Endothelial cell of umbilical vein (primary cell): ENCODE data around the gene DGKG. TPM values are rescaled to one million over a fixed set of nuclear protein-coding genes. Genes with fewer than 3 reads are reported as not detected.

Experiments used
- BruUV-seq: library from RNA; stranded (reverse); fragments of 400-500 nt; replicated peaks from 2 replicates; lab custom pipeline; 2021; lab: Mats Ljungman, UMichigan
- CTCF ChIA-PET: fragments of 300-600, 350-600 bp; sonication (Branson Sonifier 250); formaldehyde crosslinking; loops from one replicate; lab custom pipeline; 2021; ENCODE audit warnings: antibody characterized with exemption, inconsistent platforms; lab: Charles Lee
- POLR2A ChIA-PET: fragments of 300-600, 350-600 bp; sonication (Branson Sonifier 250); formaldehyde crosslinking; loops from one replicate; lab custom pipeline; 2021; ENCODE audit warnings: antibody characterized with exemption, inconsistent platforms; lab: Charles Lee
- DNase-seq: peaks from one replicate; pipeline ENCODE4 v3.0.0-alpha.2; 2011; ENCODE audit warnings: low read depth, low spot score
- FAIRE-seq: peaks from 2 replicates; lab custom pipeline; 2011; peaks lifted over from hg19 to GRCh38; lab: Jason Lieb, UNC
- H2AFZ ChIP-seq: 2 replicates; pipeline ENCODE4 v1.6.0; 2012; ENCODE audit warnings: low read depth, low read length, control low read depth, inconsistent platforms
- H3K27ac ChIP-seq: 2 replicates; pipeline ENCODE4 v1.5.1; 2011; ENCODE audit warnings: low read depth, mild to moderate bottlenecking, control low read depth, low read length, moderate library complexity; ENCODE audit not compliant: insufficient read depth
- H3K27me3 ChIP-seq, 2 experiments: 2 replicates each; pipeline versions ENCODE4 v1.6.0 to v1.6.1; 2011; ENCODE audit warnings: low read length in 2 of 2, mixed read lengths in 1 of 2; ENCODE audit not compliant: control insufficient read depth in 2 of 2, insufficient read depth in 2 of 2
- H3K36me3 ChIP-seq, 2 experiments: 2 replicates in 1 of 2; 3 replicates in 1 of 2; pipeline ENCODE4 v1.5.1; 2011; ENCODE audit warnings: low read length in 2 of 2, mild to moderate bottlenecking in 1 of 2, moderate library complexity in 1 of 2; ENCODE audit not compliant: control insufficient read depth in 2 of 2, insufficient read depth in 2 of 2; ENCODE audit errors: extremely low read depth in 1 of 2
- H3K4me1 ChIP-seq: 3 replicates; pipeline ENCODE4 v1.5.1; 2011; ENCODE audit warnings: mild to moderate bottlenecking, low read length; ENCODE audit not compliant: control insufficient read depth, insufficient read depth; ENCODE audit errors: extremely low read depth
- H3K4me2 ChIP-seq: 2 replicates; pipeline ENCODE4 v1.6.1; 2011; ENCODE audit warnings: low read length, control low read depth, mixed read lengths; ENCODE audit not compliant: insufficient read depth
- H3K4me3 ChIP-seq, 3 experiments: fragments of 200-600 bp in 1 of 3; sonication (generic), shearing (Covaris generic) in 1 of 3; replicated peaks in 1 of 3; 2 replicates each; pipeline ENCODE4 v1.5.1; 2011 to 2016; ENCODE audit warnings: control low read depth in 3 of 3, low read length in 3 of 3, mild to moderate bottlenecking in 2 of 3, inconsistent platforms in 1 of 3, low read depth in 1 of 3, moderate library complexity in 1 of 3; ENCODE audit not compliant: insufficient read depth in 1 of 3
- H3K79me2 ChIP-seq: 2 replicates; pipeline ENCODE4 v1.6.0; 2012; ENCODE audit warnings: low read length, inconsistent platforms; ENCODE audit not compliant: control insufficient read depth, insufficient read depth
- H3K9ac ChIP-seq: replicated peaks from 2 replicates; pipeline ENCODE3; 2011; ENCODE audit warnings: low read length, control low read depth; ENCODE audit not compliant: insufficient read depth; ENCODE audit errors: extremely low read depth
- H3K9me1 ChIP-seq: replicated peaks from 3 replicates; pipeline ENCODE4 v1.6.0; 2011; ENCODE audit warnings: mild to moderate bottlenecking, low read length; ENCODE audit not compliant: control insufficient read depth, insufficient read depth; ENCODE audit errors: extremely low read depth
- H3K9me3 ChIP-seq: replicated peaks from 2 replicates; pipeline ENCODE4 v1.5.1; 2012; ENCODE audit warnings: low read length, inconsistent platforms; ENCODE audit not compliant: control insufficient read depth, insufficient read depth
- H4K20me1 ChIP-seq: replicated peaks from 2 replicates; pipeline ENCODE3; 2011; ENCODE audit warnings: mild to moderate bottlenecking, low read length; ENCODE audit not compliant: control insufficient read depth, insufficient read depth; ENCODE audit errors: extremely low read depth
- EZH2 ChIP-seq: IDR thresholded peaks from 2 replicates; pipeline ENCODE4 v1.6.1; 2012; ENCODE audit warnings: borderline replicate concordance, low read depth, mild to moderate bottlenecking, moderate library complexity, low read length, inconsistent platforms; ENCODE audit not compliant: severe bottlenecking
- FOS ChIP-seq: IDR thresholded peaks from 2 replicates; pipeline ENCODE4 v1.6.1; 2011; ENCODE audit warnings: mild to moderate bottlenecking, low read length, moderate library complexity, borderline replicate concordance; ENCODE audit not compliant: insufficient read depth
- GATA2 ChIP-seq: IDR thresholded peaks from 2 replicates; pipeline ENCODE4 v1.7.0; 2011; ENCODE audit warnings: low read depth, mild to moderate bottlenecking, moderate library complexity, mixed read lengths, low read length; ENCODE audit not compliant: insufficient read length, insufficient read depth
- JUN ChIP-seq: IDR thresholded peaks from 2 replicates; pipeline ENCODE4 v1.6.1; 2011; ENCODE audit warnings: borderline replicate concordance, low read depth; ENCODE audit not compliant: insufficient read length, insufficient read depth
- MYC ChIP-seq: IDR thresholded peaks from one replicate; pipeline ENCODE4 v1.6.1; 2011; ENCODE audit warnings: mild to moderate bottlenecking, low read depth, low read length
- POLR2A ChIP-seq: IDR thresholded peaks from 2 replicates; pipeline ENCODE4 v1.6.1; 2012; ENCODE audit warnings: low read depth, mild to moderate bottlenecking, control low read depth, low read length
- POLR2AphosphoS5 ChIP-seq: IDR thresholded peaks from 2 replicates; pipeline ENCODE4 v1.6.1; 2012; ENCODE audit warnings: low read depth, mild to moderate bottlenecking, control low read depth, low read length, moderate library complexity; ENCODE audit not compliant: insufficient read depth
- dilution Hi-C: fragments of 300-500 bp; cut with MboI; formaldehyde crosslinking; loops from one replicate; pipeline ENCODE4 v1.15.0; 2019; ENCODE audit warnings: low sequenced_read_pairs; ENCODE audit not compliant: extremely low pct_ligation_motif_present
- intact Hi-C: fragments of 100-400 bp; cut with micrococcal nuclease; formaldehyde crosslinking; loops from one replicate; pipeline ENCODE4 v1.10.0; 2022
- polyA plus RNA-seq, 4 experiments: library from polyadenylated mRNA; depleted of rRNA in 3 of 4; stranded (reverse) in 3 of 4; unstranded in 1 of 4; fragments of >200 nt; gene quantifications; 2 replicates each; pipeline versions ENCODE4 v1.2.1 to v1.2.3, GENCODE V29; 2011 to 2012; ENCODE audit warnings: missing spikeins in 1 of 4
- total RNA-seq: library from RNA; stranded (reverse); gene quantifications from 2 replicates; pipeline ENCODE4 v1.2.3, GENCODE V29; 2021
- TF ChIP-seq, protein P1 (sequence below): IDR thresholded peaks from 2 replicates; pipeline ENCODE4 v1.6.1; 2011; ENCODE audit not compliant: insufficient read depth, insufficient read length
- TF ChIP-seq, protein P2 (sequence below), 2 donors: IDR thresholded peaks; 1 replicate in 1 of 2; 2 replicates in 1 of 2; pipeline ENCODE4 v1.5.1; 2011; ENCODE audit warnings: low read length in 2 of 2, mild to moderate bottlenecking in 2 of 2, moderate library complexity in 2 of 2, control low read depth in 1 of 2, inconsistent platforms in 1 of 2, low read depth in 1 of 2; ENCODE audit not compliant: insufficient read depth in 1 of 2; ENCODE audit errors: extremely low read depth in 1 of 2

The DGKG gene
- total and polyA plus RNA-seq, 2 donors (not counting 3 experiments of a cell fraction or from before 2014, with no cell fraction given), result not detected

DNA sequence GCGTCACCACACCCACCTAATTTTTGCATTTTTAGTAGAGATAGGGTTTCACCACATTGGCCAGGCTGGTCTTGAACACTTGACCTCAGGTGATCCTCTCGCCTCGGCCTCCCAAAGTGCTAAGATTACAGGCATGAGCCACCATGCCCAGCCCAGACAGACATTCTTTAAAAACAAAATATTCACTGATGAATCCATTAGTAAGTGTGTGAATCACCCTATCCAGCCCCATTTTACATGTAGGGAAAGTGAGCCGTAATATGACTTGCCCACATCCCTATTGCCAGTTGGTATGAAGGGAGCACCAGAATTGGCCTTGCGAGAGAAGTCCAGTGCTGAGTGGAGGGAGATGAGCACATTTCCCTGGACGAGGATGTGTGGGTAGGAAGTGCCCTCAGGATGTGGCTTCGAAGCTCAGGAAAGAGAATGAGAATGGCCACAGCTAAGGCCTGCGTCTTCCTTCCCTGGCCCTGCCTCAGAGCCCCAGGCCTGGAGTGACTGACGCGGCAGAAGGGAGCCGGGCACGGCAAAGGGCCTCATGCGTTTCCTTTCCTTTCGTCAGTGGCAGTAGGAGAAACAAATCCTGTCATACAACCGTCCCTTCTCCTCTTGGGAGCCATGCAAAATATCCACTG, 224.9 kb downstream of the DGKG start:
- no TSS peak for BruUV-seq
- H3K4me1 ChIP-seq, result no peaks in the 10 kb centered on the region

More for the DNA sequence above, 224.9 kb downstream of the DGKG start:
- no peaks in the 10 kb centered on the region for H3K36me3 ChIP-seq
- no peak overlapping the region for H2AFZ ChIP-seq
- no peaks in the 10 kb centered on the region for H3K27me3 ChIP-seq
- POLR2A ChIA-PET, result no interaction called here
- no peak overlapping the region for H3K4me3 ChIP-seq
- intact Hi-C loops (no loop called here), dilution Hi-C loops (no loop called here)
- DNase-seq (no peak), FAIRE-seq (no peak)
- H3K9me3 ChIP-seq, result no peaks in the 10 kb centered on the region
- no peaks in the 10 kb centered on the region for H3K9me1 ChIP-seq
- CTCF ChIA-PET, result no interaction called here
- TF ChIP-seq MYC (no peak), FOS (no peak), EZH2 (no peak), POLR2A (no peak), JUN (no peak), POLR2AphosphoS5 (no peak), GATA2 (no peak)
- TF ChIP-seq, protein P1, sequence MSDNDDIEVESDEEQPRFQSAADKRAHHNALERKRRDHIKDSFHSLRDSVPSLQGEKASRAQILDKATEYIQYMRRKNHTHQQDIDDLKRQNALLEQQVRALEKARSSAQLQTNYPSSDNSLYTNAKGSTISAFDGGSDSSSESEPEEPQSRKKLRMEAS, result no peak
- TF ChIP-seq, protein P2, sequence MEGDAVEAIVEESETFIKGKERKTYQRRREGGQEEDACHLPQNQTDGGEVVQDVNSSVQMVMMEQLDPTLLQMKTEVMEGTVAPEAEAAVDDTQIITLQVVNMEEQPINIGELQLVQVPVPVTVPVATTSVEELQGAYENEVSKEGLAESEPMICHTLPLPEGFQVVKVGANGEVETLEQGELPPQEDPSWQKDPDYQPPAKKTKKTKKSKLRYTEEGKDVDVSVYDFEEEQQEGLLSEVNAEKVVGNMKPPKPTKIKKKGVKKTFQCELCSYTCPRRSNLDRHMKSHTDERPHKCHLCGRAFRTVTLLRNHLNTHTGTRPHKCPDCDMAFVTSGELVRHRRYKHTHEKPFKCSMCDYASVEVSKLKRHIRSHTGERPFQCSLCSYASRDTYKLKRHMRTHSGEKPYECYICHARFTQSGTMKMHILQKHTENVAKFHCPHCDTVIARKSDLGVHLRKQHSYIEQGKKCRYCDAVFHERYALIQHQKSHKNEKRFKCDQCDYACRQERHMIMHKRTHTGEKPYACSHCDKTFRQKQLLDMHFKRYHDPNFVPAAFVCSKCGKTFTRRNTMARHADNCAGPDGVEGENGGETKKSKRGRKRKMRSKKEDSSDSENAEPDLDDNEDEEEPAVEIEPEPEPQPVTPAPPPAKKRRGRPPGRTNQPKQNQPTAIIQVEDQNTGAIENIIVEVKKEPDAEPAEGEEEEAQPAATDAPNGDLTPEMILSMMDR (IDR thresholded peaks at IDR 0.05; ENCODE audit: extremely low read depth in 1 of 2, insufficient read depth in 1 of 2, low read depth in 1 of 2, low read length in 2 of 2), result no peak
- no peak overlapping the region for H3K9ac ChIP-seq
- no peak overlapping the region for H3K4me2 ChIP-seq
- no peaks in the 10 kb centered on the region for H3K79me2 ChIP-seq
- no peaks in the 10 kb centered on the region for H4K20me1 ChIP-seq
- H3K27ac ChIP-seq, result no peak overlapping the region
